SU-DHL-6 (cell line): ENCODE results near the gene CYP2E1.
"Not testable (repeated sequence)": the region's sequence is repeated elsewhere in the genome, so short reads cannot be mapped to it uniquely, and the experiment has no call there.

Experiments used
- H2AFZ ChIP-seq: fragments of 200-600 bp; sonication (generic); 2 replicates; pipeline ENCODE4 v1.6.1; 2014; ENCODE audit warnings: low read depth, mild to moderate bottlenecking, moderate library complexity, mixed read lengths, antibody characterized with exemption, low read length; ENCODE audit not compliant: severe bottlenecking
- H3F3A ChIP-seq: fragments of 200-600 bp; shearing (Covaris generic); 2 replicates; pipeline ENCODE4 v1.6.0; 2016; ENCODE audit warnings: antibody characterized with exemption, mild to moderate bottlenecking; ENCODE audit not compliant: insufficient read depth
- H3K27ac ChIP-seq: fragments of 200-600 bp; sonication (generic); 2 replicates; pipeline ENCODE4 v1.5.1; 2016; ENCODE audit warnings: low read depth, mild to moderate bottlenecking, low read length, moderate library complexity, mixed read lengths
- H3K27me3 ChIP-seq: fragments of 200-600 bp; sonication (generic), shearing (Covaris generic); 2 replicates; pipeline ENCODE4 v1.6.0; 2014; ENCODE audit warnings: mild to moderate bottlenecking, low read length
- H3K36me3 ChIP-seq: fragments of 200-600 bp; sonication (generic); 2 replicates; pipeline ENCODE4 v1.6.1; 2014; ENCODE audit warnings: mild to moderate bottlenecking, low read length, mixed read lengths
- H3K4me2 ChIP-seq: fragments of 300-600, 200-600 bp; shearing (Covaris generic), sonication (generic); 2 replicates; pipeline ENCODE4 v1.6.0; 2014; ENCODE audit warnings: low read length, low read depth, mild to moderate bottlenecking; ENCODE audit not compliant: poor library complexity, severe bottlenecking
- H3K4me3 ChIP-seq: fragments of 200-600 bp; sonication (generic); 2 replicates; pipeline ENCODE4 v1.5.1; 2014; ENCODE audit warnings: antibody characterized with exemption, low read length, mild to moderate bottlenecking, mixed read lengths; ENCODE audit not compliant: insufficient read depth, poor library complexity, severe bottlenecking
- H3K79me2 ChIP-seq: fragments of 200-600 bp; sonication (generic); 2 replicates; pipeline ENCODE4 v1.6.1; 2014; ENCODE audit warnings: mild to moderate bottlenecking, low read length, moderate library complexity; ENCODE audit not compliant: insufficient read depth
- H3K9ac ChIP-seq: fragments of 200-600 bp; sonication (generic); 2 replicates; pipeline ENCODE4 v1.7.0; 2014; ENCODE audit warnings: mild to moderate bottlenecking, low read length
- H3K9me2 ChIP-seq: fragments of 200-600 bp; sonication (generic); replicated peaks from 2 replicates; pipeline ENCODE4 v1.6.1; 2014; ENCODE audit warnings: low read length; ENCODE audit not compliant: insufficient read depth
- H3K9me3 ChIP-seq: fragments of 200-600 bp; sonication (generic); 2 replicates; pipeline ENCODE4 v1.6.1; 2014; ENCODE audit warnings: low read length, mixed read lengths; ENCODE audit not compliant: insufficient read depth
- H4K20me1 ChIP-seq: fragments of 200-600 bp; sonication (generic); 2 replicates; pipeline ENCODE4 v1.6.1; 2014; ENCODE audit warnings: low read depth, mild to moderate bottlenecking, antibody characterized with exemption, low read length, moderate library complexity, mixed read lengths
- CTCF ChIP-seq: fragments of 200-600 bp; sonication (generic); IDR thresholded peaks from one replicate; pipeline ENCODE4 v1.5.1; 2017; ENCODE audit warnings: antibody characterized with exemption, mild to moderate bottlenecking, low read length, moderate library complexity; ENCODE audit not compliant: insufficient read depth, poor library complexity, severe bottlenecking
- EZH2phosphoT487 ChIP-seq: fragments of 200-600 bp; sonication (generic), shearing (Covaris generic); conservative IDR thresholded peaks from 2 replicates; pipeline ENCODE4 v1.6.1; 2018; ENCODE audit warnings: mild to moderate bottlenecking, antibody characterized with exemption, low read length, moderate library complexity, mixed read lengths

Gene CYP2E1

DNA sequence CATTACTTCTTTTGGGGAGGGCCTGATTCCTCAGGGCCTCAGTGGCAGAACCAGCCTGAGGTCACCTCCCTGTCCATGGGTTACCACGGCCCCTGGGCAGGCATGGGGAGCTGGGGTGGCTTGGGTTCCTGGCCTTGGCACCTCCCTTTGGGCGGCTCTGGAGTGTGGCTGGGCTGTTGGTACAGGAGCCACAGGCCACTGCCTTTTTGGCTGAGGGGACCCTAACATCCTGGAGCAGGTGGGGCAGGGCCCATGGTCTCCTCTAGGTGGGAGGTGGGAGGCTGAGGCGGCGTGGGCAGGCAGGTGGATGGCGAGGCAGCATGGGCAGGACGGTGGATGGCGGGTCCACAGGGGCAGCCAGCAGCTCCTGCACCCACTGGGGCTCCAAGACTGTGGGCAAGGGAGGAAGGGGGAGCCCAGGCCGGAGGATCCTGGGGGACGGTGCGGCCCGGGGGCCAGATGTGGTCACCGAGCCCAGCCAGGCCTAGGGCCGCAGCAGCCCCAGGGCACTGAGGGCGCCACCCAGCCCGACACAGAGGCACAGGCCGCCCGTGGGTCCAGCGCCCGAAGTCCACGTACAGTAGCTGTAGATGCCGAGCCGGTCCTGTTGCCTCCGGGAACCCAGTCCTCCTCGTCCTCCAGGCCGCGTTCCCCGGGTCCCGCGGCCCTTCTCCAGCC lies 40.6 kb downstream of the CYP2E1 start:
- H3F3A ChIP-seq, result no peaks in the 10 kb centered on the region
- no peaks in the 10 kb centered on the region for H3K27me3 ChIP-seq
- H3K79me2 ChIP-seq, result no peaks in the 10 kb centered on the region
- H3K9ac ChIP-seq, result no peak overlapping the region
- H2AFZ ChIP-seq, result no peak overlapping the region
- H3K27ac ChIP-seq, result no peak overlapping the region
- H3K4me2 ChIP-seq, result no peak overlapping the region
- 0 out of 2 replicates have a peak, but pooled peaks cover under 1% of the 10 kb centered on the region for H3K9me3 ChIP-seq
- H3K4me3 ChIP-seq, result no peak overlapping the region
- no peak for TF ChIP-seq EZH2phosphoT487
- TF ChIP-seq CTCF, result no peak
- no peaks in the 10 kb centered on the region for H4K20me1 ChIP-seq
- H3K9me2 ChIP-seq, result no peaks in the 10 kb centered on the region
- H3K36me3 ChIP-seq, result no peaks in the 10 kb centered on the region

- Histone ChIP-seq H4K20me1 (no peaks in the 10 kb centered on the region), H2AFZ (no peak overlapping the region), H3K79me2 (no peaks in the 10 kb centered on the region), H3K4me2 (no peak overlapping the region), H3K27me3 (no peaks in the 10 kb centered on the region), H3F3A (no peaks in the 10 kb centered on the region), H3K9me2 (no peaks in the 10 kb centered on the region), H3K4me3 (no peak overlapping the region), H3K36me3 (no peaks in the 10 kb centered on the region), H3K9ac (no peak overlapping the region), H3K9me3 (peaks cover 5% of the 10 kb centered on the region), H3K27ac (no peak overlapping the region)
- no peak for TF ChIP-seq EZH2phosphoT487
- no peak for TF ChIP-seq CTCF
Observed at GRCh38 chr10:133568287-133568614, 41.1 kb downstream of the CYP2E1 start.

- H4K20me1 ChIP-seq, H2AFZ ChIP-seq, H3K9me3 ChIP-seq, H3K4me2 ChIP-seq, H3K27me3 ChIP-seq, H3K36me3 ChIP-seq, H3K27ac ChIP-seq, H3K4me3 ChIP-seq, H3K9ac ChIP-seq, H3F3A ChIP-seq, H3K79me2 ChIP-seq, H3K9me2 ChIP-seq: not testable (repeated sequence)
Observed at GRCh38 chr10:133568831-133569527, 41.8 kb downstream of the CYP2E1 start.

DNA sequence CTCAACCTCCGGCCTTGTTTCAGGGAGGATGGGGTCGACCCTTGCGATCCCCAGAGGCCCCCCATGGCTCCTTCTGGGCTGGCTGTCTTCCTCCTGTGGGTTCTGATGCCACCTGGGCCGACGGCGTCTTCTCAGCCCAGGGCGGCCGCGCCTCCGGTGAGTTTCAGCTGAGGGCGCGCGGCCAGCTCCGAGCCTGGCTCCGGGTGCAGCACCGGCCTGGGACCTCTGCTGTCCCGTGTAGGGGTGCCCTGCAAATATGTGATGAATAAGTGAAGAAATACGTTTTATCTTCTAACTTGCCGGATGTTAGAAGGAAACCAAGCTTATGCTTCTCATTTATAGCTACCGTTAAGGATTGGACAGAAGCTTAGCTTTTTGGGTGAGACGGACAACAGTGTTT lies 42.6 kb downstream of the CYP2E1 start:
- H3K79me2 ChIP-seq, H3F3A ChIP-seq, H3K9me2 ChIP-seq, H2AFZ ChIP-seq, H3K4me3 ChIP-seq, H3K27ac ChIP-seq, H3K9ac ChIP-seq, H3K9me3 ChIP-seq, H3K27me3 ChIP-seq, H3K4me2 ChIP-seq, H3K36me3 ChIP-seq, H4K20me1 ChIP-seq: not testable (repeated sequence)

DNA sequence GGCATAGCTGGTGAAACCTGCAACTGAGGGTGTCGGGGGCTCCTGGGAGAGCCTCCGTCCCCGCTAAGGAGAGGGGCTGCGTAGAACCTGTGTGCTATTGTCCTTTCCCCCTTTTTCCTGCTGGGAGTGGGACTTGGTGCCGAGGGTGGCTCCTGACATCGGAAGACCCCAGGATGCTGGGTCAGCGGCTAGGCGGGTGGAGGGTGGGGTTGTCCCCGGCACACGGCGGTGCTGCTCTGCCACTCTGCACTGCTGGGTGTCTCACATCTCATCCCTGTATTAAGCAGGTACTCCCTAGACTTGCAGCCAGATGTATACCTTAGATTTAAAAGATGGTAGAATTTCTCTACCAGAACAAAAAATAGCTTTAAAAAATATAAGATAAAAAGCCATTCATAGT lies 44.9 kb downstream of the CYP2E1 start:
- H3K79me2 ChIP-seq, result not testable (repeated sequence)

DNA sequence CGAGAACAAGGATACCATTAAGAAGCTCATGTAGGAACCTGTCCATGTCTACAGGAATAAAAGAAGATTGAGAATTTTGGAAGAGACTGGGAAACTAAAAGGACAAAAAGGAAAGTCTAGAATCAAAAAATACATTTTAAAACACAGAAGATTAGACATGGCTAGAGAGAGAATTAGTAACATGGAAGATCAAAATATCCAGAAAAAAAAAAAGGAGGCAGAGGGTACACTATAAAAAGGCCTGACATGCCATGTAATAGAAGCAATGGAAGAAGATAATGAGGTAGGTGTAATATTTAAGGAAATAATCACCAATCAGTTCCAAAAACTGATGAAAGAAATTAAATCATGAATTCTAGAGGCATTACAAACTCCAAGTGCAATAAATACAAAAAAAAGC lies 46.3 kb downstream of the CYP2E1 start:
- H3K27me3 ChIP-seq, H3K4me2 ChIP-seq, H3K36me3 ChIP-seq, H3F3A ChIP-seq, H4K20me1 ChIP-seq, H3K9me2 ChIP-seq, H3K79me2 ChIP-seq, H3K27ac ChIP-seq, H3K9ac ChIP-seq, H3K9me3 ChIP-seq, H3K4me3 ChIP-seq, H2AFZ ChIP-seq: not testable (repeated sequence)

More for the DNA sequence above, 44.9 kb downstream of the CYP2E1 start:
- H3K9ac ChIP-seq, H4K20me1 ChIP-seq, H3K9me3 ChIP-seq, H3F3A ChIP-seq, H3K9me2 ChIP-seq, H3K27ac ChIP-seq, H3K27me3 ChIP-seq, H2AFZ ChIP-seq, H3K4me2 ChIP-seq, H3K4me3 ChIP-seq, H3K36me3 ChIP-seq: not testable (repeated sequence)
